ENCODE measurements around the gene TSPAN32. TPM values are rescaled to one million over a fixed set of nuclear protein-coding genes. Genes with fewer than 3 reads are reported as not detected.
A peak's percentile ranks its signal among the peaks of the same experiment; 100 is the strongest.

Gene TSPAN32
- total RNA-seq, 1 donor from 2014 or later, result 12.2 TPM

DNA sequence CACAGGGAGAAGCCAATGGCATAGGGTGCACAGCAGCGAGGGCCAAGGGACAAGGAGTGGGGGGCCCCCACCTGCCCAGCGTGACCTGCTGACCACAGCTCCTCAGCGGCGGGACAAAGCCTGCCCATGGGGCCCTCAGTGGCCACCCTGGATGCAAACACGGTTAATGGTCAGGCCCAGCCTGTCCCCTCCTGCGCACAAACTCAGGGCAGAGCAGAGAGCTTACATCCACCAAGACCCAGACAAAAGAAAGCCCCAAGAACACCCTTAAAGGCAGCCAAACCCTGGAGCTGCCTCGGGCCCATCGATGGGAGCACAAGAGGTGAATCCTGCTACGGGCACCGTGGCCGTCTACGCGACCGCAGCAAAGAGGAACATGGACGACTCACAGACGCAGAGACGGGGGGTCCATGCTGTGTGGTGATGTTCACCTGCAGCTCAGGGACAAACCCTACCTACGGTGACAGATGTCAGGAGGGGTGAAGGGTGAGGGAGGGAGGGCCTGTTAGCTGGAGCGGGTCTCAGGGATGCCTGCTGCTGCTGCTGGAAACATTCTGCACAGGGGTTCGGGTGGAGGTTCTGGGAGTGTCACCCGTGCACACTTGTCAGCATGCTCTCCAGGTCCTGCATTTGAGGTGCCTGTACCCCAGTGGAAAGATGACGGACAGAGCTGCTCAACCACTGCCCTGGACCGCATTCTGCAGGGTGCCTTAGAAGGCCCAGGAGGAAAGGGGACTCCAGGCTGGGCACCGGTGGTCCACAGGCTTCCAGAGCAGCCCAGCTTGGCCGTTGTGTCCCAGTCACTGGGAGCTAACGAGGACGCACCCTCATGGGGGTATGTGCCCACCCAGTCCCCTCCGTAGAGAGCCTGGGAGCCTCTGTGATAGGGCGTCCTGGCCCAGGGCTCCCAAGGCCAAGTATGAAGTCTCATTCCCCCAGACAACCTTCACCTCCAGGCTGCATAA, 43.0 kb upstream of the TSPAN32 start:
- Histone ChIP-seq H3K4me3 (no peak overlapping the region), H3K27ac (no peak overlapping the region), H3K9me3 (no peaks in the 10 kb centered on the region), H3K4me1 (no peaks in the 10 kb centered on the region), H3K36me3 (no peaks in the 10 kb centered on the region), H3K27me3 (no peaks in the 10 kb centered on the region)
- DNase-seq (no peak), ATAC-seq (no peak)
- TF ChIP-seq CTCF (IDR thresholded peaks at IDR 0.05), result no peak
- intact Hi-C loops (cut with DNase I), result no loop called here

- Histone ChIP-seq H3K4me3 (no peak overlapping the region), H3K4me1 (no peaks in the 10 kb centered on the region), H3K27me3 (no peaks in the 10 kb centered on the region), H3K27ac (no peak overlapping the region), H3K36me3 (no peaks in the 10 kb centered on the region), H3K9me3 (no peaks in the 10 kb centered on the region)
- ATAC-seq, result no peak
- peak; percentile 60 for DNase-seq
- intact Hi-C loops (cut with DNase I), result no loop called here
- TF ChIP-seq CTCF (IDR thresholded peaks at IDR 0.05), result no peak
Measured at GRCh38 chr11:2259466-2259830, 42.4 kb upstream of the TSPAN32 start.

DNA sequence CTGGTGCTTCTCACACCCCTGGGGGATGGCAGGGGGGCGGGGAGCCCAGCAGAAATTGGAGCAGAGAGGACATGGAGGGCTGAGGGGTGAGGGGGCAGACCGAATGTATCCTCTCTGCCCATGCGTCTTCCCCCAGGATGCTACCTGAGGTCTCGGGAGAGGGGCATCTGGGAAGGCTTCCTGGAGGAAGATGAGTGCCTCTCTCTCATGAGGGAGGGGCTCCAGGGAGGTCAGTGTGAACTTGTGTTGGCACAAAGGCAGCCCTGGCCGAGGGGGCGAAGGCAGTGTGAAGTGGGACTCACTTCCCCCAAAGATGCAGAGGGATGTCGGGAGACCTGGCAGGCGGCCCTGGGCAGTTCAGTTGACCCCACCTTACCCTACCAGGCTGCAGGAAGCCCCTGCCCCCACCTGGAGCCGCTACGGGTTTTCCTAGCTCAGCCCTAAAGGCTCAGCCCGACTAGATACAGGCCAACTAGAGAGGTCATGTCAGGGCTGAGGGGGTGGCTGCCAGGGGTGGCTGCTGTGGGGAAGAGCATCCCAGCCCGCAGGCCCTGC, 41.8 kb upstream of the TSPAN32 start:
- Histone ChIP-seq H3K36me3 (no peaks in the 10 kb centered on the region), H3K4me1 (no peaks in the 10 kb centered on the region), H3K9me3 (no peaks in the 10 kb centered on the region), H3K27ac (no peak overlapping the region), H3K27me3 (no peaks in the 10 kb centered on the region), H3K4me3 (no peak overlapping the region)
- no peak for TF ChIP-seq CTCF (IDR thresholded peaks at IDR 0.05)
- DNase-seq (peak; percentile 55), ATAC-seq (no peak)
- intact Hi-C loops (cut with DNase I), result no loop called here

GRCh38 chr11:2260491-2261364, 41.1 kb upstream of the TSPAN32 start:
- no peak overlapping the region for H3K4me3 ChIP-seq
- no peak overlapping the region for H3K27ac ChIP-seq
- intact Hi-C loops (cut with DNase I), result no loop called here
- TF ChIP-seq CTCF (IDR thresholded peaks at IDR 0.05), result no peak
- DNase-seq (no peak), ATAC-seq (no peak)
- no peaks in the 10 kb centered on the region for H3K9me3 ChIP-seq
- H3K36me3 ChIP-seq, result no peaks in the 10 kb centered on the region
- no peaks in the 10 kb centered on the region for H3K27me3 ChIP-seq
- no peaks in the 10 kb centered on the region for H3K4me1 ChIP-seq

DNA sequence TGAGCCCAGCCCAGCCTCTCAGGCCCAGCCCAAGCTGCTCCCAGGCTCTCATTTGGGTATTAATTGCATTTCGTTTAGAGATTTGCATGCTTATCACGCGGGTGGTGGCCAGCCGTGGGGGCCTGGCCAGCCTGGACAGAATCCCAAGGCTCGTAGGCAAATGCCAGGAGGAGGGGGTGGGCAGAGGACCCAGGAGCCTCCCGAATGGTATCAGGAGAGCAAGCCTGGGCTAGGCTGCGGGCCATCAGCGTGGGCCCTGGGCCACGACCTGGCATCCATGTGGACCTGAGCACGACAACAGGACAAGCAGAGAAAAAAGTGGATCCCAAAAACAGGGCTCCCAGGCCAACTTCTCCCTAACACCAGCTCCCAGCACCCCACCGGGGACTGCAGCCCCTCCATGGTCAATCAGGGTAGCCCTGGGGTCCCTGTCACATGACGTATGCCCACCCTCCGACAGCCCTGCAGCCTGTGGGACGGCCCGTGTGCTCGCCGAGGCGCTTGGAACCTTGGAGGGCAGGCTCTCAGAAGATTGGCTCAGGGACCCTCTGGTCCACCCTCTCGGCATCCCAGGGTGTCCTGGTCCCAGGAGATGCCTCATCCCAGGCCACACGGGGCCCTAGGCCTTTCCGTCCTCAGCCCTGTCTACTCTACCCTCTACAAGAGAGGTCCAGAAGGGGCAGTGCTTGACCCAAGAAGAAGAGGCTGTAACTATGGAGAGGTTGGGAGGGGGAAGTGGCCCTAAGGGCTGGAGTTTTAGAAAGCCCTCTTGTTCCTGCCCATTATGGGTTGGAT, 40.2 kb upstream of the TSPAN32 start:
- H3K4me3 ChIP-seq, result no peak overlapping the region
- no peaks in the 10 kb centered on the region for H3K27me3 ChIP-seq
- H3K36me3 ChIP-seq, result no peaks in the 10 kb centered on the region
- no peaks in the 10 kb centered on the region for H3K4me1 ChIP-seq
- ATAC-seq, result no peak
- DNase-seq, result peak; percentile 56
- TF ChIP-seq CTCF (IDR thresholded peaks at IDR 0.05), result no peak
- intact Hi-C loops (cut with DNase I), result no loop called here
- H3K27ac ChIP-seq, result no peak overlapping the region
- no peaks in the 10 kb centered on the region for H3K9me3 ChIP-seq
